Cardiac fibroblast (primary cell): ENCODE measurements around the gene ZNF701.
"Not testable (repeated sequence)": the region's sequence is repeated elsewhere in the genome, so short reads cannot be mapped to it uniquely, and the experiment has no call there.

Experiments
- DNase-seq, 2 donors: peaks; one replicate each; pipeline versions ENCODE4 v3.0.0 to v3.0.0-alpha.2; 2010; ENCODE audit warnings: low read depth in 2 of 2
- H3K4me3 ChIP-seq, 2 donors: replicated peaks in 1 of 2; 1 replicate in 1 of 2; 2 replicates in 1 of 2; pipeline ENCODE4 v1.5.1; 2011; ENCODE audit warnings: low read depth in 2 of 2, low read length in 2 of 2, mild to moderate bottlenecking in 2 of 2, moderate library complexity in 1 of 2
- TF ChIP-seq, protein P1 (sequence below): IDR thresholded peaks from one replicate; pipeline ENCODE4 v1.5.1; 2011; ENCODE audit warnings: low read depth, mild to moderate bottlenecking, low read length, inconsistent platforms

The ZNF701 gene

GRCh38 chr19:52601025-52601973 lies 31.2 kb downstream of the ZNF701 start:
- DNase-seq: peak; percentile 91 to 92
- TF ChIP-seq, protein P1, sequence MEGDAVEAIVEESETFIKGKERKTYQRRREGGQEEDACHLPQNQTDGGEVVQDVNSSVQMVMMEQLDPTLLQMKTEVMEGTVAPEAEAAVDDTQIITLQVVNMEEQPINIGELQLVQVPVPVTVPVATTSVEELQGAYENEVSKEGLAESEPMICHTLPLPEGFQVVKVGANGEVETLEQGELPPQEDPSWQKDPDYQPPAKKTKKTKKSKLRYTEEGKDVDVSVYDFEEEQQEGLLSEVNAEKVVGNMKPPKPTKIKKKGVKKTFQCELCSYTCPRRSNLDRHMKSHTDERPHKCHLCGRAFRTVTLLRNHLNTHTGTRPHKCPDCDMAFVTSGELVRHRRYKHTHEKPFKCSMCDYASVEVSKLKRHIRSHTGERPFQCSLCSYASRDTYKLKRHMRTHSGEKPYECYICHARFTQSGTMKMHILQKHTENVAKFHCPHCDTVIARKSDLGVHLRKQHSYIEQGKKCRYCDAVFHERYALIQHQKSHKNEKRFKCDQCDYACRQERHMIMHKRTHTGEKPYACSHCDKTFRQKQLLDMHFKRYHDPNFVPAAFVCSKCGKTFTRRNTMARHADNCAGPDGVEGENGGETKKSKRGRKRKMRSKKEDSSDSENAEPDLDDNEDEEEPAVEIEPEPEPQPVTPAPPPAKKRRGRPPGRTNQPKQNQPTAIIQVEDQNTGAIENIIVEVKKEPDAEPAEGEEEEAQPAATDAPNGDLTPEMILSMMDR: peak; percentile 44
- peak overlapping the region; percentile 55 to 65 for H3K4me3 ChIP-seq

DNA sequence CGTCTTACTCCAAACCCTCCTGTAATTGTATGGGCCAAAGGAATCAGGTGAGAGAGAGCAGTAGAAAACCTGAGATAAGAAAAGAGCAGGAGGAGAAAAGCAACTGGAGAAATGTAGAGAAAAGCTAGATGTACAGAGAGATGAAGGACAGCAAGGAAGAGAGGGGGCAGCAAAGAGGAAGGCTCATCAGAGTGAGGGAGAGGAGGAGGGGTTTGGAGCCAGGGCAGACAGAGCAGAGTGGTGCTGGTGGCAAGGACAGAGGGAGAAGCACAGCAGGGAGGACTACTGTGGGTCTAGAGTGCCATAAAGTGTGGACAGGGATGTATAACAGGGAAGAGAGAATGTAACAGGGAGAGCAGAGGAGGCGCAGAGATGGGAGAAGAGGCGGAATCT lies 31.9 kb downstream of the ZNF701 start:
- H3K4me3 ChIP-seq: peak overlapping the region; percentile 55 to 65
- not testable (repeated sequence) for DNase-seq

- no peak overlapping the region for H3K4me3 ChIP-seq
- DNase-seq: no peak
- TF ChIP-seq, protein P1: no peak
Observed at GRCh38 chr19:52602941-52603340, 32.9 kb downstream of the ZNF701 start.

GRCh38 chr19:52603558-52604207 lies 33.6 kb downstream of the ZNF701 start:
- peak; percentile 53 to 94 for DNase-seq
- TF ChIP-seq, protein P1: no peak

GRCh38 chr19:52613299-52613906 lies 43.3 kb downstream of the ZNF701 start:
- no peak for DNase-seq
- H3K4me3 ChIP-seq: no peak overlapping the region
- TF ChIP-seq, protein P1: no peak

More at GRCh38 chr19:52603558-52604207, 33.6 kb downstream of the ZNF701 start:
- H3K4me3 ChIP-seq: no peak overlapping the region

DNA sequence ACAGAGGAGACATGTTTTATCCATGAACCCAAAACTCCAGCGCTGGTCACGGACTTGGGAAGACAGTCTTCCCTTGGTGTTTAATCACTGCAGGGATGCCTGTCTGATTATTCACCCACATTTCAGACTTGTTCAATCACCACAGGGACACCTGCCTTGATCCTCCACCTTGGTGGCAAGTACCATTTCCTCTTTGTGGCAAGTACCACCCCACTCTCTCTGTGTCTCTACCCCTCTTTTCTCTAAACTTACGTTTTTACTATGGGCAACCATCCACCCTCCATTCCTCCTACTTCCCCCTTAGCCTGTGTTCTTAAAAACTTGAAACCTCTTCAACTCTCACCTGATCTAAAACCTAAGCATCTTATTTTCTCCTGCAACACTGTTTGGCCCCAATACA lies 51.3 kb downstream of the ZNF701 start:
- H3K4me3 ChIP-seq: no peak overlapping the region
- no peak for DNase-seq
- TF ChIP-seq, protein P1: no peak

- no peak for DNase-seq
- TF ChIP-seq, protein P1: no peak
- H3K4me3 ChIP-seq: no peak overlapping the region
Observed at GRCh38 chr19:52622261-52622660, 52.2 kb downstream of the ZNF701 start.
